Subcutaneous abdominal adipose tissue (tissue), 5 donors: ENCODE results near the gene SLC25A53.
A peak's percentile ranks its signal among the peaks of the same experiment; 100 is the strongest.

Experiments used
- H3K27ac ChIP-seq: one replicate; pipeline ENCODE4 v1.7.0; 2013; ENCODE audit warnings: low read depth, mild to moderate bottlenecking, inconsistent platforms, low read length, moderate library complexity
- H3K27me3 ChIP-seq, 5 donors: one replicate each; pipeline ENCODE4 v1.7.0; 2013; ENCODE audit warnings: low read length in 5 of 5, inconsistent platforms in 1 of 5; ENCODE audit not compliant: control insufficient read depth in 5 of 5, insufficient read depth in 4 of 5
- H3K36me3 ChIP-seq, 5 donors: one replicate each; pipeline ENCODE4 v1.7.0; 2013; ENCODE audit warnings: low read length in 5 of 5; ENCODE audit not compliant: control insufficient read depth in 5 of 5, insufficient read depth in 5 of 5
- H3K4me1 ChIP-seq, 5 donors: one replicate each; pipeline ENCODE4 v1.7.0; 2013; ENCODE audit warnings: low read length in 5 of 5, mild to moderate bottlenecking in 3 of 5, moderate library complexity in 1 of 5; ENCODE audit not compliant: control insufficient read depth in 5 of 5, insufficient read depth in 5 of 5
- H3K4me3 ChIP-seq, 5 donors: one replicate each; pipeline ENCODE4 v1.7.0; 2013; ENCODE audit warnings: low read length in 5 of 5, low read depth in 1 of 5
- H3K9ac ChIP-seq, 5 donors: one replicate each; pipeline ENCODE4 v1.7.0; 2013; ENCODE audit warnings: low read length in 5 of 5, mild to moderate bottlenecking in 4 of 5, moderate library complexity in 3 of 5
- H3K9me3 ChIP-seq, 5 donors: one replicate each; pipeline ENCODE4 v1.7.0; 2013; ENCODE audit warnings: low read length in 5 of 5; ENCODE audit not compliant: control insufficient read depth in 5 of 5
- donor health status: healthy.
- donor health status: healthy.
- donor health status: healthy.
- donor health status: healthy.
- donor health status: healthy.

SLC25A53 gene

DNA sequence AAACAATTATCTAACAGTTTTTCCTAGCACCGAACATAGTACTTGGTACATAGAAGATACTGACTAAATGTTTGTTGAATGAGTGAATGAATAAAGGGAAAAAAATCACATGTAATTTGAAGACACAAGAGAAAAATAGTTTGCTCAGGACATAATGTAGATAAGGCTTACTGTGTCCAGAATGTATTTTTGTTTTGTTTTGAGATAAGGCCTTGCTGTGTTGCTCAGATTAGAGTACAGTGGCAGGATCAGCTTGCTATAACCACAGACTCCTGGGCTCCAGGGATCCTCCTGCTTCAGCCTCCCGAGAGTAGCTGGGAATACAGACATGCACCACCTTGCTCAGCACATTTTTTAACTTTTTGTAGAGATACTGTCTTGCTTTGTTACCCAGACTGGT, 16.0 kb upstream of the SLC25A53 start:
- Histone ChIP-seq H3K9me3 (no peaks in the 10 kb centered on the region), H3K27me3 (peaks cover 0 to 3% (median 0%) of the 10 kb centered on the region in 5 donors), H3K27ac (no peak overlapping the region), H3K4me3 (no peak overlapping the region), H3K9ac (no peak overlapping the region), H3K4me1 (peaks cover 0 to 19% (median 12%) of the 10 kb centered on the region in 5 donors), H3K36me3 (peaks cover 0 to 4% (median 3%) of the 10 kb centered on the region in 5 donors)

DNA sequence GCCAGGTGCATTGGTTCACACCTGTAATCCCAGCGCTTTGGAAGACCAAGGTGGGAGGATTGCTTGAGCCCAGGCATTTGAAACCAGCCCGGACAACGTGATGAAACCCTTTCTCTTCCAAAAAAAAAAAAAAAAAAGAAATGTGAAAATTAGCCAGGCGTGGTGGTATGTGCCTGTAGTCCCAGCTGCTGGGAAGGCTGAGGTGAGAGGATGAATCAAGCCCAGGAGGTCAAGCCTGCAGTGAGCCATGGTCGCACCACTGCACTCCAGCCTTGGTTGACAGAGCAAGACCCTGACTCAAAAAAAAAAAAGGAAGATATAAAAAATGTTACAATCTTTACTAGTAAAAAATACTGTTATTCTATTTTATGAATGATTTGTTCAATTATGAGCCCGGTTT, 15.3 kb upstream of the SLC25A53 start:
- no peaks in the 10 kb centered on the region for H3K9me3 ChIP-seq
- peaks cover 0 to 6% (median 0%) of the 10 kb centered on the region in 5 donors for H3K27me3 ChIP-seq
- H3K27ac ChIP-seq, result no peak overlapping the region
- no peak overlapping the region for H3K4me3 ChIP-seq
- H3K36me3 ChIP-seq, result peaks cover 0 to 3% (median 2%) of the 10 kb centered on the region in 5 donors
- no peak overlapping the region for H3K9ac ChIP-seq
- peaks cover 0 to 21% (median 14%) of the 10 kb centered on the region in 5 donors for H3K4me1 ChIP-seq

DNA sequence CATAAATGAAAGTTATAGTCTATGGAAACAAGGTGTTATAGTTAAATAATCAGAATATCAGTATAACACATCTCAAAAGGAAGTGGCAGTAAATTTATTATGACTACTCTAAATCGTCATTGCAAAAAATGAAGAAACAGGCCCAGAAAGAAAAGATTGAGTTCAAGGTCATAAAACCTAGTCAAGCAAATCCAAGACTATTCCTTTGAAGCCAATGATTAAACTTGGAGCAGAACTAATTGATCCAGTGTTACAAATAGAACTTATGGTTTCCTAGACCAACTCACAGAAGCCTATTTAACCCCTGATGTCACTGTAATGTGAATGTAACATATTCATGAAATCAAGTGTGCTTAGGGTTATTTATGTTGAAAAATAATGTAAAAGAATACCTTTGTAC, 11.3 kb upstream of the SLC25A53 start:
- peaks cover 0 to 3% (median 0%) of the 10 kb centered on the region in 5 donors for H3K9me3 ChIP-seq
- peak overlapping the region in 2 of 5 donors; percentile 81 to 88 for H3K9ac ChIP-seq
- H3K36me3 ChIP-seq, result no peaks in the 10 kb centered on the region
- H3K4me1 ChIP-seq, result peaks cover 3 to 23% (median 19%) of the 10 kb centered on the region in 5 donors
- H3K27ac ChIP-seq, result peak overlapping the region; percentile 68
- peaks cover 0 to 8% (median 3%) of the 10 kb centered on the region in 5 donors for H3K27me3 ChIP-seq
- peak overlapping the region in 4 of 5 donors; percentile 24 to 78 (median 52) for H3K4me3 ChIP-seq

DNA sequence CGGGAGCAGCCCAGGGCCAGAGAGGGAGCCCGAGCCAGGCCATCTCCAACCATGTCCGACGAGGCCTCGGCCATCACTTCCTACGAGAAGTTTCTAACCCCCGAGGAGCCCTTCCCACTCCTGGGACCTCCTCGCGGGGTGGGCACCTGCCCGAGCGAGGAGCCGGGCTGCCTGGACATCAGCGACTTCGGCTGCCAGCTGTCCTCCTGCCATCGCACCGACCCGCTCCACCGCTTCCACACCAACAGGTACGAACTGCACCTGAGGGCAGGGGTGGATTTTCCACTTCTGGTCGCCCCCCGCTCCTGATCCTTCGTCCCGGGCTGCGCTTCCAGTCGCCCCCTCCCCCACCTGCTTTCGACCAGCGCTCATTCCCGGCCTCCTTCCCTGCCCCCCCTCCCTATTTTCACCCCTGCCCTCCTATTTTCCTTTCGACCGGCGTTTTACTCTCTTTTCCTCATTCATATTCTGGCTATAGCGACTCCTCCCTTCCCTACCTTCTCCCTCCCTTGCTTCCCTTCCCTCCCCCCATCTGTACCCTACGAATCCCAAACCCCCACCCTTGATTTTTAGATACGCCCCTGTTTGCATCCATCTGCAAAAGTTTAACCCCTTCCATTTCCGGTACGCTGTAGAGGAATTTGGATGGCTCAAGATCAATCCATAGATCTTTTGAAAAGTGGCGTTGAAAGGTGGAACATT, 10.1 kb upstream of the SLC25A53 start:
- Histone ChIP-seq H3K36me3 (no peaks in the 10 kb centered on the region), H3K9ac (peak overlapping the region in 4 of 5 donors; percentile 62 to 88 (median 84))

DNA sequence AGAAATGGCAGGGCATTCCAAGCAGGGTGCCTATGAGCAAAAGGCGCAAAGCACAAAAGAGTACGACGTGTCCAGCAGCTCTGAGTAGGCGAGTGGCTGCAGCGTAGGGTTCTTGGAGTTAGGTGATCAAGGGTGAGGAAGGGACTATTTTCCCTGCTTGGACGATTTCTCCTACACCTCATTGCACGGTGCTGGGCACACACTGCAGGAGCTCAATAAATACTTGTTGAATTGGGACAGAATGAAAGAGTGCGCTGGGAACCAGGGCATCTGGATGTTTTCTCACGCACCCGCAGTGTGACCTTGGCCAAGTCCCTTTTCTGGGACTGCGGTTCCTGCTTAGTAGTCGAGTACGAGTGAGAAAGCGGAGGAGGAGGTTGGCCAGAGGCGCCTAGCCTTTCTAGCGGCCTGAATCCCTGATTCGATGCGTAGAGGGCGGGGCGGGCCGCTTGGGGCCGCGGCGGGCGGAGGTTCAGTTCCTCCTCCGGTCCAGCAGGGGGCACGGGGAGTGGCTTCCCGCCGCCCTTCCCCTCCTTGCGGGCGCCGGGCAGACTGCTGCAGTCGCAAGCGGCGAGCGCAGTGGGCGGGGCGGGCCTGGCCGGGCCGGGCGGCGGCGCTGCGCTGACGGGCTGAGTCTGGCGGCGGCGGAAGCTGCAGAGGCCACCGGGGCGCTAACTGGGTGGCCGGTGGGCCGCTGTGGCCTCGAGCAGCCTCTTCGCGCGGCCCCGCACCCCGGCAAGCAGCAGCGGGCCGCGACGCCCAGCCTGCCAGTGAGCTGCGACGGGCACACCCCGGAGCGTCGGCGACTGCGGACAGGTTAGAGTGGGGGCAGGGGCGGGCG, 9.3 kb upstream of the SLC25A53 start, which contains the start of gene FAM199X:
FAM199X (plus strand) TSS at position 560 of the 841 bp plus-strand sequence. CDS start 333 bp downstream, outside the sequence.
- peaks cover 3 to 23% (median 19%) of the 10 kb centered on the region in 5 donors for H3K4me1 ChIP-seq
- peak within 1 kb of the TSS; percentile 68 for H3K27ac ChIP-seq
- peak within 1 kb of the TSS; percentile 78 to 86 (median 82) for H3K4me3 ChIP-seq
- H3K27me3 ChIP-seq, result peaks cover 0 to 8% (median 3%) of the 10 kb centered on the region in 5 donors
- no peaks in the 10 kb centered on the region for H3K36me3 ChIP-seq
- H3K9me3 ChIP-seq, result peaks cover 0 to 3% (median 0%) of the 10 kb centered on the region in 5 donors
- H3K9ac ChIP-seq, result peak within 1 kb of the TSS in 4 of 5 donors; percentile 62 to 88 (median 84)

More for the DNA sequence above, 10.1 kb upstream of the SLC25A53 start:
- peaks cover 3 to 23% (median 19%) of the 10 kb centered on the region in 5 donors for H3K4me1 ChIP-seq
- H3K27ac ChIP-seq, result peak overlapping the region; percentile 68
- H3K27me3 ChIP-seq, result peaks cover 0 to 8% (median 3%) of the 10 kb centered on the region in 5 donors
- H3K4me3 ChIP-seq, result peak overlapping the region; percentile 56 to 83 (median 78)
- H3K9me3 ChIP-seq, result peaks cover 0 to 3% (median 0%) of the 10 kb centered on the region in 5 donors

DNA sequence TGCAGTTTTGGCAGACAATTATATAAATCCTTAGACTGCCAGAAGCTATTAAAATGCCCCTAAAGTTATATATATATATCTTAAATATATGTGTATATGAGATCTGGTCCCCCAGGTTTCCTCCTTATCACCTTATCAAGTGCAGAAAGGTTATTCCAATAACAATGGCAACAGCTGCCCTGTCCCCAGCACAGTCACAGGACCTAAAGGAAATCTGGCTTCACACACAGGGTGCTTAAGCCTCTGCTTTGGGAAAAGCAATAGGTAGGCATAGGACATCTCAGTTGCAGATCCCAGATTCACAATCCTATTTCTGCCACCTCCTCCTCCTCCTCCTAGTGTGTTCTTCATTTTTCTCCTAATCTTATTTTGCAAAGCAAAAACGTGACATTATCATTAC, 5.8 kb downstream of the SLC25A53 start:
- no peaks in the 10 kb centered on the region for H3K9me3 ChIP-seq
- H3K4me3 ChIP-seq, result no peak overlapping the region
- no peak overlapping the region for H3K27ac ChIP-seq
- H3K36me3 ChIP-seq, result no peaks in the 10 kb centered on the region
- peaks cover 0 to 14% (median 5%) of the 10 kb centered on the region in 5 donors for H3K4me1 ChIP-seq
- no peak overlapping the region for H3K9ac ChIP-seq
- H3K27me3 ChIP-seq, result no peaks in the 10 kb centered on the region

DNA sequence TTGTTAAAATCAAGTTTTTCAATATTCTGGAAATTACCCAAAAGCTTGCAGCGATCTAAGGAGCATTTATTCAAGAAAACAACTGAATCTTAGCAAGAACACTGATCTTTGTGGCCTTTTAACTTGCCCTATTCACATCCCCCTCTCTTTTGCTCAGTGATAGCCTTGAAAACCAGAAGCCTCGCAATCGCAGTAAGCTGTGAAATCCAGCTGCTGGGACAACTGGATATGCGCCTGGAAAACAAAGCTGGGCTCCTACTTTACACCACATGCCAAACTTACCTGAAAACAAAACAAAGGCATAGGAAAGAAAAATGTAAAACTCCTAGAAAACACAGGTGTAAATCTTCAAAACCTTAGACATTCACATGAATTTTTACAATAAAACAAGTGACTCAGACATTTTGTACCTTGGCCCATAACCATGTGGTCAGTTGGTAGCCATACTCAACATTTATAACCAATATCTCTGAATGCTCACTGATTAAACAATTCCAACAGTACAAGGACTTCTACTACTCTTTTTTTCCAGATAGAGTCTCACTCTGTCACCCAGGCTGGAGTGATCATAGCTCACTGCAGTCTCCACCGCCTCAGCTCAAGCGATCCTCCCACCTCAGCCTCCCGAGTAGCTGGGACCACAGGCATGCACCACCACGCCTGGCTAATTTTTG, 15.6 kb downstream of the SLC25A53 start:
- H3K9ac ChIP-seq, result no peak overlapping the region
- H3K4me1 ChIP-seq, result peaks cover 0 to 2% (median 2%) of the 10 kb centered on the region in 5 donors
- no peaks in the 10 kb centered on the region for H3K9me3 ChIP-seq
- H3K27ac ChIP-seq, result no peak overlapping the region
- H3K36me3 ChIP-seq, result no peaks in the 10 kb centered on the region
- no peak overlapping the region for H3K4me3 ChIP-seq
- H3K27me3 ChIP-seq, result peaks cover 0 to 5% (median 0%) of the 10 kb centered on the region in 5 donors

DNA sequence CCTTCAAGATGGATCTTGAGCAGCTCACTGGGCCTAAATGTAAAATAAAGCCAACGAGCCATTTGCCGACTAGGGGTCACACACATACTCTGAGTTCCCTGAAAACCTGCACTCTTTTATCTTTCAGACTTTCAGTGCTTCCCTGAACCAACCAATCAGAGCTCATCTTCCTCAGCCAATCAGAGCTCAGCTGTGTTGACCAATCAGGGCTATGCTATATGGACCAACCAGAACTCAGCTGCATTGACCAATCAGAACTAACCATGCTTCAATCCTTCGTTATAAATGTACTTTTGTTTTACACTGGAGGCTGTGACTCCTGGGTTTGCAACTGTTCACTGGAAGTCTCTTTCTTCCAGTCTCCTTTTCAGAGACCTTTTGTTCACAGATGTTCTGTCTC, 19.3 kb downstream of the SLC25A53 start:
- H3K9ac ChIP-seq, result no peak overlapping the region
- H3K36me3 ChIP-seq, result no peaks in the 10 kb centered on the region
- H3K27ac ChIP-seq, result no peak overlapping the region
- no peaks in the 10 kb centered on the region for H3K9me3 ChIP-seq
- no peak overlapping the region for H3K4me3 ChIP-seq
- H3K4me1 ChIP-seq, result peaks cover 0 to 6% (median 3%) of the 10 kb centered on the region in 5 donors
- H3K27me3 ChIP-seq, result peaks cover 0 to 10% (median 5%) of the 10 kb centered on the region in 5 donors

DNA sequence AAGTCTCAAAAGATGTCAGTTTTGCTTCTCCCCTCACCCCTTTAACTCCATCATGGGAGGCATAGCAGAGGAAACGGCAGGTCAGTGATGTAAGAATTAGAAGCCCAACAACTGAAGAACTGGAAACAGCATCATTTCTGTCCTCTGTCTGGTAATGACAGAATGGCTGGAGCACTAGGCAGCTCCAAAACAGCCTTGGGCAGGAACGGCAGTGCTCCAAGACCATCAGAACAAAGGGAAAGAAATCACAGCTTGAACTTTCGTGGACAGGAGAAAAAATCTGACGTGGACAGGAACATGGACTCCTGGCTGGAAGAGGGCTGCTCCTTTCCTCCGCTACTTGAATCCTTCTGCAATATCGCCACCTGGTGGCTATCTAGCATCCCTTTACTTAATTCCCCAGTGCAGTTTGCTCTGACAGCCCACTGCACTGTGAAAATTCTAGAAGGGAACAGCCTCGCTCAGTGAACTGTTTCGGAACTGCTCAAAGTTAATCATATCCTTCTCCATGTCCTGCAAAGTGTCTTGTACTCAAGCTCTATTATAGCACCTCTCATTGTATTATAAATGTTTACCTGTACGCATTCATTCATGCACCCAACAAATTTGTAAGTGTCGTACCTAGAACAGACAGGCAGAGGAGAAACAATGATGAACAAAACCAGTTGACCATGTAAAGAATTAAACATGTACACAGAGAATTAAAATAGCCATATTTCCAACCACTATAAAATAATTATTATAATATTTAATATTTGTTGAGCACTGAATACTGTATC, 20.4 kb downstream of the SLC25A53 start:
- no peaks in the 10 kb centered on the region for H3K36me3 ChIP-seq
- H3K9me3 ChIP-seq, result no peaks in the 10 kb centered on the region
- peaks cover 0 to 6% (median 3%) of the 10 kb centered on the region in 5 donors for H3K4me1 ChIP-seq
- no peak overlapping the region for H3K27ac ChIP-seq
- peaks cover 0 to 13% (median 5%) of the 10 kb centered on the region in 5 donors for H3K27me3 ChIP-seq
- H3K9ac ChIP-seq, result peak overlapping the region in 3 of 5 donors; percentile 38 to 66 (median 65)
- H3K4me3 ChIP-seq, result peak overlapping the region; percentile 47 to 72 (median 54)
